ENCODE measurements around the gene DPRX.
"Not testable (repeated sequence)": the region's sequence is repeated elsewhere in the genome, so short reads cannot be mapped to it uniquely, and the experiment has no call there.

- not testable (repeated sequence) for TF ChIP-seq ZNF274 (IDR thresholded peaks at IDR 0.05; ENCODE audit: low read depth, low read length); YY1 (IDR thresholded peaks at IDR 0.05; ENCODE audit: insufficient read depth, insufficient read length)
Measured at GRCh38 chr19:53666331-53666730, 34.5 kb downstream of the DPRX start.

Data from NT2/D1 (cell line).